ENCODE data around the gene AUH. TPM values are rescaled to one million over a fixed set of nuclear protein-coding genes. Genes with fewer than 3 reads are reported as not detected.

AUH gene
- total RNA-seq, 2 donors from 2014 or later, result 23.0 to 23.5 TPM

GRCh38 chr9:91164724-91165520 is 196.8 kb downstream of the AUH start:
- Histone ChIP-seq H3K4me3 (ENCODE audit: low read length) (no peak overlapping the region), H3K27me3 (ENCODE audit: control insufficient read depth, insufficient read depth, low read length, poor library complexity, severe bottlenecking) (no peaks in the 10 kb centered on the region), H3K27ac (ENCODE audit: low read depth, low read length) (no peak overlapping the region), H3K36me3 (ENCODE audit: control insufficient read depth, insufficient read depth, low read length) (no peaks in the 10 kb centered on the region), H3K9ac (ENCODE audit: extremely low read depth, low read length, poor library complexity, severe bottlenecking) (no peak overlapping the region), H3K9me3 (ENCODE audit: control insufficient read depth, low read length) (no peaks in the 10 kb centered on the region), H3K4me1 (ENCODE audit: control insufficient read depth, insufficient read depth, low read length) (no peaks in the 10 kb centered on the region)
- H3K27ac Mint-ChIP-seq, result no peak overlapping the region
- H3K36me3 Mint-ChIP-seq (ENCODE audit: low read depth), result no peaks in the 10 kb centered on the region
- no peak overlapping the region for H3K4me3 Mint-ChIP-seq
- peak; percentile 43 for DNase-seq
- no peak for TF ChIP-seq CTCF (conservative IDR thresholded peaks at IDR 0.05)
- peaks cover 2% of the 10 kb centered on the region for H3K9me3 Mint-ChIP-seq
- H3K27me3 Mint-ChIP-seq (ENCODE audit: insufficient read depth), result no peaks in the 10 kb centered on the region
- WGBS, 2 experiments (ENCODE audit: insufficient coverage in 1 of 2, insufficient read length in 1 of 2), result 85 to 90% methylated on average over 17 to 21 of the region's 21 CpGs
- peaks cover 6% of the 10 kb centered on the region for H3K4me1 Mint-ChIP-seq

Other genes starting within 250 kb of the AUH start
- 10 to 100 TPM; 13.5 to 17.4 TPM for gene NFIL3, start 61.9 kb upstream of the AUH start, total RNA-seq

Measured in endodermal cell (in vitro differentiated cells).